Right lobe of liver (tissue), 4 donors: ENCODE results near the gene CDH23.

Experiments used
- POLR2A ChIP-seq: fragments of 450-650 bp; IDR thresholded peaks from one replicate; pipeline ENCODE4 v1.6.1; 2017; ENCODE audit warnings: antibody characterized with exemption, mild to moderate bottlenecking
- TF ChIP-seq, protein P1 (sequence below), 4 donors: fragments of 200-600 bp in 3 of 4; fragments of 450-650 bp in 1 of 4; IDR thresholded peaks; one replicate each; pipeline versions ENCODE4 v1.5.1 to v1.8.0; 2016 to 2022; ENCODE audit warnings: antibody characterized with exemption in 4 of 4, mild to moderate bottlenecking in 2 of 4
- donor health status: DM: no; HTN: no; CAD: no.
- donor health status: DM: no; HTN: no; CAD: no.
- donor health status: DM: no; HTN: yes; CAD: no.

DNA sequence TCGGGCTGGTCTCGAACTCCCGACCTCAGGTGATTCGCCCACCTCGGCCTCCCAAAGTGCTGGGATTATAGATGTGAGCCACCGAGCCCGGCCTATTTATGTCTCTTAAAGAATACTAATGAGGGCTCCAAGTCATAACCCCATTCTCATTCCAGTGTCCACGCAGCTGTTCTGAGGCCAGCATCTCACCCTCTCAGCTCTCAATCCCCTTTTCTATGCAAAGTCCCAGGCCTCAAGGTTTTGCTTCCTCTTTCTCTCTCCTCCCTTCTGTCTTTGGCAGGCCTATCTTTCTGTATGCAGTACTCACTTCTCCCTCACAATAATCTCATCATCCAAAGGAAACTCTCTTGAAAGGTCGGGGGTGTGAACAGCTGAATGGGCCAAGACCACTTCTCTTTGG, 404.6 kb downstream of the CDH23 start:
- no peak for TF ChIP-seq POLR2A
- TF ChIP-seq, protein P1, sequence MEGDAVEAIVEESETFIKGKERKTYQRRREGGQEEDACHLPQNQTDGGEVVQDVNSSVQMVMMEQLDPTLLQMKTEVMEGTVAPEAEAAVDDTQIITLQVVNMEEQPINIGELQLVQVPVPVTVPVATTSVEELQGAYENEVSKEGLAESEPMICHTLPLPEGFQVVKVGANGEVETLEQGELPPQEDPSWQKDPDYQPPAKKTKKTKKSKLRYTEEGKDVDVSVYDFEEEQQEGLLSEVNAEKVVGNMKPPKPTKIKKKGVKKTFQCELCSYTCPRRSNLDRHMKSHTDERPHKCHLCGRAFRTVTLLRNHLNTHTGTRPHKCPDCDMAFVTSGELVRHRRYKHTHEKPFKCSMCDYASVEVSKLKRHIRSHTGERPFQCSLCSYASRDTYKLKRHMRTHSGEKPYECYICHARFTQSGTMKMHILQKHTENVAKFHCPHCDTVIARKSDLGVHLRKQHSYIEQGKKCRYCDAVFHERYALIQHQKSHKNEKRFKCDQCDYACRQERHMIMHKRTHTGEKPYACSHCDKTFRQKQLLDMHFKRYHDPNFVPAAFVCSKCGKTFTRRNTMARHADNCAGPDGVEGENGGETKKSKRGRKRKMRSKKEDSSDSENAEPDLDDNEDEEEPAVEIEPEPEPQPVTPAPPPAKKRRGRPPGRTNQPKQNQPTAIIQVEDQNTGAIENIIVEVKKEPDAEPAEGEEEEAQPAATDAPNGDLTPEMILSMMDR (IDR thresholded peaks at IDR 0.05), result no peak
